ENCODE data around the gene RYR2. TPM values are rescaled to one million over a fixed set of nuclear protein-coding genes. Genes with fewer than 3 reads are reported as not detected.

Gene RYR2
- total RNA-seq, 2 experiments from 2014 or later, result not detected

GRCh38 chr1:237444120-237444790 lies 402.3 kb downstream of the RYR2 start:
- intact Hi-C loops (cut with micrococcal nuclease; ENCODE audit: unreplicated experiment), result no loop called here
- TF ChIP-seq EZH2phosphoT487 (IDR thresholded peaks at IDR 0.05; ENCODE audit: borderline replicate concordance, low read depth, low read length) (no peak), CTCF (conservative IDR thresholded peaks at IDR 0.05; ENCODE audit: low read length) (no peak)
- no peaks in the 10 kb centered on the region for H3K9me2 ChIP-seq (ENCODE audit: insufficient read depth, low read length)
- no peak overlapping the region for H3K27ac ChIP-seq (ENCODE audit: low read depth, low read length, poor library complexity, severe bottlenecking)
- DNase-seq (ENCODE audit: low spot score), result no peak
- H3K79me2 ChIP-seq (ENCODE audit: insufficient read depth, low read depth, low read length), result no peaks in the 10 kb centered on the region
- no peaks in the 10 kb centered on the region for H4K20me1 ChIP-seq (ENCODE audit: insufficient read depth, low read length)
- H3K36me3 ChIP-seq (ENCODE audit: insufficient read depth, low read length), result no peaks in the 10 kb centered on the region
- H2AFZ ChIP-seq (ENCODE audit: low read length), result no peak overlapping the region
- H3K4me3 ChIP-seq (ENCODE audit: low read depth, low read length, poor library complexity, severe bottlenecking), result no peak overlapping the region
- CTCF ChIA-PET (ENCODE audit: unreplicated experiment), result no interaction called here
- POLR2A ChIA-PET, result interaction anchor here (0.6 kb wide), 1 partner anchor 101 kb away, joined by 3 read pairs; no protein-coding TSS in a partner anchor
- H3K4me2 ChIP-seq (ENCODE audit: low read length), result no peak overlapping the region
- H3K4me1 ChIP-seq (ENCODE audit: insufficient read depth, low read length, poor library complexity, severe bottlenecking), result no peaks in the 10 kb centered on the region
- H3K9me3 ChIP-seq (ENCODE audit: low read length), result no peaks in the 10 kb centered on the region
- BruUV-seq (replicated peaks), result no TSS peak

- no peak for TF ChIP-seq EZH2phosphoT487 (IDR thresholded peaks at IDR 0.05; ENCODE audit: borderline replicate concordance, low read depth, low read length)
- CTCF ChIA-PET (ENCODE audit: unreplicated experiment), result no interaction called here
- no peak overlapping the region for H3K4me3 ChIP-seq (ENCODE audit: low read depth, low read length, poor library complexity, severe bottlenecking)
- no peak overlapping the region for H3K4me2 ChIP-seq (ENCODE audit: low read length)
- no peaks in the 10 kb centered on the region for H3K9me3 ChIP-seq (ENCODE audit: low read length)
- H3K9me2 ChIP-seq (ENCODE audit: insufficient read depth, low read length), result no peaks in the 10 kb centered on the region
- no peak overlapping the region for H3K27ac ChIP-seq (ENCODE audit: low read depth, low read length, poor library complexity, severe bottlenecking)
- intact Hi-C loops (cut with micrococcal nuclease; ENCODE audit: unreplicated experiment), result no loop called here
- no peak for DNase-seq (ENCODE audit: low spot score)
- no peak overlapping the region for H2AFZ ChIP-seq (ENCODE audit: low read length)
- no TSS peak for BruUV-seq (replicated peaks)
- no peaks in the 10 kb centered on the region for H3K79me2 ChIP-seq (ENCODE audit: insufficient read depth, low read depth, low read length)
- H3K4me1 ChIP-seq (ENCODE audit: insufficient read depth, low read length, poor library complexity, severe bottlenecking), result no peaks in the 10 kb centered on the region
- H4K20me1 ChIP-seq (ENCODE audit: insufficient read depth, low read length), result no peaks in the 10 kb centered on the region
- POLR2A ChIA-PET, result no interaction called here
- H3K36me3 ChIP-seq (ENCODE audit: insufficient read depth, low read length), result no peaks in the 10 kb centered on the region
Observed at GRCh38 chr1:237448042-237448441, 406.1 kb downstream of the RYR2 start.

GRCh38 chr1:237457573-237457972 lies 415.6 kb downstream of the RYR2 start:
- no TSS peak for BruUV-seq (replicated peaks)
- Histone ChIP-seq H3K4me3 (ENCODE audit: low read depth, low read length, poor library complexity, severe bottlenecking) (no peak overlapping the region), H3K9me3 (ENCODE audit: low read length) (no peaks in the 10 kb centered on the region), H3K36me3 (ENCODE audit: insufficient read depth, low read length) (no peaks in the 10 kb centered on the region), H3K9me2 (ENCODE audit: insufficient read depth, low read length) (no peaks in the 10 kb centered on the region), H3K79me2 (ENCODE audit: insufficient read depth, low read depth, low read length) (no peaks in the 10 kb centered on the region), H3K27ac (ENCODE audit: low read depth, low read length, poor library complexity, severe bottlenecking) (no peak overlapping the region), H2AFZ (ENCODE audit: low read length) (no peak overlapping the region), H3K4me1 (ENCODE audit: insufficient read depth, low read length, poor library complexity, severe bottlenecking) (no peaks in the 10 kb centered on the region), H3K4me2 (ENCODE audit: low read length) (no peak overlapping the region), H4K20me1 (ENCODE audit: insufficient read depth, low read length) (no peaks in the 10 kb centered on the region)
- DNase-seq (ENCODE audit: low spot score), result no peak
- intact Hi-C loops (cut with micrococcal nuclease; ENCODE audit: unreplicated experiment), result no loop called here
- ChIA-PET CTCF (ENCODE audit: unreplicated experiment) (no interaction called here), POLR2A (no interaction called here)
- TF ChIP-seq EZH2phosphoT487 (IDR thresholded peaks at IDR 0.05; ENCODE audit: borderline replicate concordance, low read depth, low read length) (no peak), CTCF (conservative IDR thresholded peaks at IDR 0.05; ENCODE audit: low read length) (no peak)
